ENCODE data around the gene ITGA5.

Gene ITGA5

GRCh38 chr12:54455760-54456469 is 36.8 kb upstream of the ITGA5 start:
- Histone ChIP-seq H3K4me3 (no peak overlapping the region), H3K27ac (no peak overlapping the region)
- no peak for TF ChIP-seq CTCF (IDR thresholded peaks at IDR 0.05)
- DNase-seq (ENCODE audit: low spot score) = no peak

GRCh38 chr12:54452628-54453027 is 33.6 kb upstream of the ITGA5 start:
- no peak for DNase-seq (ENCODE audit: low spot score)
- TF ChIP-seq CTCF (IDR thresholded peaks at IDR 0.05) = no peak
- Histone ChIP-seq H3K27ac (no peak overlapping the region), H3K4me3 (no peak overlapping the region)

- TF ChIP-seq CTCF (IDR thresholded peaks at IDR 0.05) = no peak
- no peak for DNase-seq (ENCODE audit: low spot score)
Measured at GRCh38 chr12:54448344-54448743, 29.3 kb upstream of the ITGA5 start.

GRCh38 chr12:54447917-54448316 is 28.9 kb upstream of the ITGA5 start:
- H3K27ac ChIP-seq = no peak overlapping the region
- no peak for DNase-seq (ENCODE audit: low spot score)
- TF ChIP-seq CTCF (IDR thresholded peaks at IDR 0.05) = no peak
- no peak overlapping the region for H3K4me3 ChIP-seq

More at GRCh38 chr12:54448344-54448743, 29.3 kb upstream of the ITGA5 start:
- Histone ChIP-seq H3K27ac (no peak overlapping the region), H3K4me3 (no peak overlapping the region)

- no peak for TF ChIP-seq CTCF (IDR thresholded peaks at IDR 0.05)
- no peak overlapping the region for H3K4me3 ChIP-seq
- DNase-seq (ENCODE audit: low spot score) = no peak
- no peak overlapping the region for H3K27ac ChIP-seq
Measured at GRCh38 chr12:54444206-54444605, 25.1 kb upstream of the ITGA5 start.

GRCh38 chr12:54443446-54443845 is 24.4 kb upstream of the ITGA5 start:
- DNase-seq (ENCODE audit: low spot score) = no peak
- no peak for TF ChIP-seq CTCF (IDR thresholded peaks at IDR 0.05)

GRCh38 chr12:54442961-54443360 is 23.9 kb upstream of the ITGA5 start:
- no peak overlapping the region for H3K4me3 ChIP-seq
- no peak for TF ChIP-seq CTCF (IDR thresholded peaks at IDR 0.05)
- no peak for DNase-seq (ENCODE audit: low spot score)
- H3K27ac ChIP-seq = no peak overlapping the region

More at GRCh38 chr12:54443446-54443845, 24.4 kb upstream of the ITGA5 start:
- H3K27ac ChIP-seq = no peak overlapping the region
- H3K4me3 ChIP-seq = no peak overlapping the region

Data from coronary artery (tissue), 2 donors.